Retinal pigment epithelial cell (primary cell): ENCODE results near the gene CTTNBP2NL.
A peak's percentile ranks its signal among the peaks of the same experiment; 100 is the strongest.

Experiments used
- DNase-seq: peaks from one replicate; pipeline ENCODE4 v3.0.0-alpha.2; 2010; ENCODE audit warnings: low read depth
- H3K4me3 ChIP-seq: 2 replicates; pipeline ENCODE4 v1.5.1; 2011; ENCODE audit warnings: mild to moderate bottlenecking, low read length, control low read depth, moderate library complexity
- TF ChIP-seq, protein P1 (sequence below): conservative IDR thresholded peaks from 2 replicates; pipeline ENCODE4 v1.5.1; 2011; ENCODE audit warnings: low read depth, low read length, control low read depth, inconsistent platforms

Gene CTTNBP2NL, protein sequence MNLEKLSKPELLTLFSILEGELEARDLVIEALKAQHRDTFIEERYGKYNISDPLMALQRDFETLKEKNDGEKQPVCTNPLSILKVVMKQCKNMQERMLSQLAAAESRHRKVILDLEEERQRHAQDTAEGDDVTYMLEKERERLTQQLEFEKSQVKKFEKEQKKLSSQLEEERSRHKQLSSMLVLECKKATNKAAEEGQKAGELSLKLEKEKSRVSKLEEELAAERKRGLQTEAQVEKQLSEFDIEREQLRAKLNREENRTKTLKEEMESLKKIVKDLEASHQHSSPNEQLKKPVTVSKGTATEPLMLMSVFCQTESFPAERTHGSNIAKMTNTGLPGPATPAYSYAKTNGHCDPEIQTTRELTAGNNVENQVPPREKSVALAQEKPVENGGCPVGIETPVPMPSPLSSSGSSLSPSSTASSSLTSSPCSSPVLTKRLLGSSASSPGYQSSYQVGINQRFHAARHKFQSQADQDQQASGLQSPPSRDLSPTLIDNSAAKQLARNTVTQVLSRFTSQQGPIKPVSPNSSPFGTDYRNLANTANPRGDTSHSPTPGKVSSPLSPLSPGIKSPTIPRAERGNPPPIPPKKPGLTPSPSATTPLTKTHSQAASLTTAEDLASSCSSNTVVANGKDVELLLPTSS

GRCh38 chr1:112395821-112396652 is at the start of gene CTTNBP2NL:
CTTNBP2NL (plus strand) TSS chr1:112396214; CDS start chr1:112416166, 19,952 bp downstream.
- TF ChIP-seq, protein P1, sequence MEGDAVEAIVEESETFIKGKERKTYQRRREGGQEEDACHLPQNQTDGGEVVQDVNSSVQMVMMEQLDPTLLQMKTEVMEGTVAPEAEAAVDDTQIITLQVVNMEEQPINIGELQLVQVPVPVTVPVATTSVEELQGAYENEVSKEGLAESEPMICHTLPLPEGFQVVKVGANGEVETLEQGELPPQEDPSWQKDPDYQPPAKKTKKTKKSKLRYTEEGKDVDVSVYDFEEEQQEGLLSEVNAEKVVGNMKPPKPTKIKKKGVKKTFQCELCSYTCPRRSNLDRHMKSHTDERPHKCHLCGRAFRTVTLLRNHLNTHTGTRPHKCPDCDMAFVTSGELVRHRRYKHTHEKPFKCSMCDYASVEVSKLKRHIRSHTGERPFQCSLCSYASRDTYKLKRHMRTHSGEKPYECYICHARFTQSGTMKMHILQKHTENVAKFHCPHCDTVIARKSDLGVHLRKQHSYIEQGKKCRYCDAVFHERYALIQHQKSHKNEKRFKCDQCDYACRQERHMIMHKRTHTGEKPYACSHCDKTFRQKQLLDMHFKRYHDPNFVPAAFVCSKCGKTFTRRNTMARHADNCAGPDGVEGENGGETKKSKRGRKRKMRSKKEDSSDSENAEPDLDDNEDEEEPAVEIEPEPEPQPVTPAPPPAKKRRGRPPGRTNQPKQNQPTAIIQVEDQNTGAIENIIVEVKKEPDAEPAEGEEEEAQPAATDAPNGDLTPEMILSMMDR, result no peak
- peak; percentile 81 for DNase-seq
- peak within 1 kb of the TSS; percentile 100 for H3K4me3 ChIP-seq

DNA sequence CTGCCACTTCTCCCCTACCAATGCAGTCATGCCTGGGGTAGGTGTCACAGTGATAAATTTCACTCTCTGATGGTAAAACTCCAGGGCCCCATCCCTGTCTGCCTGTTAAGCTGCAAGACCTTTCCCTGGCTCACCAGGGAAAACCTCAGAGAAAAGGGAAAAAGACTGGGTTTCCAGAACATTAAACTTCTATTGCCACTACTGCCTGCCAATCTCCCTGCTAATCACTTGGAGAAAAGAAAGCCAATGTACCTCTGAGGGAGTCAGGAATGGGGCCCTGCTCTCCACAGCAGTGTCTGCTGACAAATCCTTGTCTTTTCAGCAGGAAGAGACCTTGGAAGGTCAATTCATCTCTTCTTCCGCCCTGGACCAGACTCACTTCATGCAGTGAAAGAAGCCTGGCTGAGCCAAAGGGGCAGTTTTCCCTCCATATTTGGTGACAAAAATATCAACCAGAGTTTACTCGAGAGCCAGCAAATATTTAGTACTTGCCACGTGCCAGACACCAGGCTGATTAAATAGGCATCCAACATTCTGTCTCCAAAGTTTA is 49.1 kb upstream of the CTTNBP2NL start:
- H3K4me3 ChIP-seq, result no peak overlapping the region
- TF ChIP-seq, protein P1, result no peak
- DNase-seq, result no peak

GRCh38 chr1:112356765-112357164 is 39.2 kb upstream of the CTTNBP2NL start:
- DNase-seq, result no peak
- TF ChIP-seq, protein P1, result no peak
- no peak overlapping the region for H3K4me3 ChIP-seq

GRCh38 chr1:112357467-112357866 is 38.5 kb upstream of the CTTNBP2NL start:
- no peak for DNase-seq
- H3K4me3 ChIP-seq, result no peak overlapping the region
- TF ChIP-seq, protein P1, result no peak

DNA sequence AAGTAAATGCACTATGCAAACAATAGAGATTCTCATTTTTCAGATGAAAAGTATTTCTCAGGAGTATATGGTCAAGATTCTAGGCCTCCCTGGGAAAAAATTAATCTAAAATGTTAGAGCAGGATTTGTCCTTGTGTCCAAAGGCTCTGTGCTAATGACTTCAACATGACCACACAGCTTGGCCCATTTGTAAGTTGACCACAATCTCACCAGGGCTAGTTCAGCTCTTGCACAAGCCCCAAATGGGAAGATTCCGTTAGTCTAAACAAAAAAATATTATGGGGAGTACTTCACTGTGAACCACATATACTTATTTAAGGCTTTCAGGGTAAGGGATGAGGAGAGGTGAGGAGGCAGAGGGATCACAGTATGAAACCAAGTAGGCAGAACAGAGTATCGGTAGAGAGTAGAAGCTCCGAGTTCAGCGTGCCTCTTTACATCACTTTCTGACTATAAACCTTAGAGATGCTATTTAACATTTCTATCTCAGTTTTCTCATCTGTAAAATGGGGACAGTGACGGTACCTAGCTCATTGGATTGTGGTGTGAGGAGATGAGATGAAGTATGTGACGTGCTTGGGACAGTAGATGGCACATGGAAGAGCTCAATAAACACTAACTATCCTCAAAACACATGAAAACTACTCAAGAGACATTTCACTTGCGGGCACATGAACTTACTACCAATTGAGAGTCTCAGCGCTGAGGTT is 37.8 kb upstream of the CTTNBP2NL start:
- DNase-seq, result no peak
- TF ChIP-seq, protein P1, result no peak
- H3K4me3 ChIP-seq, result no peak overlapping the region

DNA sequence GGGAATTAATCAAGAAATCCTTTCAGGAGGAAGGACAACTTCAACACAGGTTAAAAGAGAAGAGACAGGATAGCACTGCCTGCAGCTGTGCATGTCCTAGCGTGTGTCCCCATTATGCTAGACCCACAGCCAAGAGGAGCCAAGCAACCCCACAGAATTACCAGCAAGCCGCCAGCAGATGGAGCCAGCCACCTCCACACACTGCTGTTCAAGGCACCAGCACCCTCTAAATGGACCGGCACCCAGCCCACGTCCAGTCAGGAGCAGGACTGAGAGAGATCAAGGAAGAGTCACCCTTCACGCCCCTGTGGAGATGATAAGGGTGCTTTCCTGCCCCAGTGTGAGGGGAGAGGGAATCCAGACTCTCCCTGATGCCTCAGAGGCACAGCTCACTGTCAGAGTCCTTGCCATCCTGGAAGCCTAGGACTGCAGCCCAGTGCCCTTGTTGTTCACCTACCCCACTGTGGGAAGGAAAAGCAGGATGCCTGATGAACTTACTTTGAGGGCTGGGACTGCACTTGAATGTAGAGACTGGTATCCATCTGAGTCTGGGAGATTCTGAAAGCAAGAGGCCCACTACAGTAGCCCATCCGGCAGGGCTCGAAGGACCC is 37.1 kb upstream of the CTTNBP2NL start:
- DNase-seq, result no peak
- H3K4me3 ChIP-seq, result no peak overlapping the region
- TF ChIP-seq, protein P1, result peak; percentile 83
